Measurements from ENCODE around the gene TBXAS1. TPM values are rescaled to one million over a fixed set of nuclear protein-coding genes. Genes with fewer than 3 reads are reported as not detected.
"Not testable (repeated sequence)": the region's sequence is repeated elsewhere in the genome, so short reads cannot be mapped to it uniquely, and the experiment has no call there.

The TBXAS1 gene
- total RNA-seq, 1 experiment from 2014 or later, result not detected

DNA sequence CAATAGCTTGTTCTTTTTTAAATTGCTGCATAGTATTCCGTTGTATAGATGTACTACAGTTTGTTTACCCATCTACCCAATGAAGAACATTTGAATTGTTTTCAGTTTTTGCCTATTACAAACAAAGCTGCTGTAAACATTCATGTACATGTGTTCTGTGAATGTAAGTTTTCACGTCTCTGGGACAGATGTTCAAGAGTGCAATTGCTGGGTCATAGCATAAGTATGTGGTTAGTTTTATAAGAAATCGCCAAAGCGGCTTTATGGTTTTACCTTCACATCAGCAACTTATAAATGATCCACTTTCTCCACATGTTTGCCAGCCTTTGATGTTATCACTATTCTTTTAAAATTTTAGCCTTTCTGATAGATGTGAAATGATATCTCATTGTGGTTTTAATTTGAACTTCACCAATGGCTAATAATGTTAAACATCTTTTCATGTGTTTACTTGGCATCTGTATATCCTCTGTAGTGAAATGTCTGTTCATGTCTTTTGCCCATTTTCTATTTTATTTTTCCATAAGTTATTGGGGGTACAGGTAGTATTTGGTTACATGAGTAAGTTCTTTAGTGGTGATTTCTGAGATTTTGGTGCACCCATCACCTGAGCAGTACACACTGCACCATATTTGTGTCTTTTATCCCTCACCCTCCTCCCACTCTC, 73.5 kb downstream of the TBXAS1 start:
- DNase-seq (ENCODE audit: low spot score), result no peak
- in situ Hi-C loops (cut with HindIII; ENCODE audit: low sequenced_read_pairs), result no loop called here

GRCh38 chr7:139903103-139903477, 74.0 kb downstream of the TBXAS1 start:
- in situ Hi-C loops (cut with HindIII; ENCODE audit: low sequenced_read_pairs); DNase-seq (ENCODE audit: low spot score): not testable (repeated sequence)

- in situ Hi-C loops (cut with HindIII; ENCODE audit: low sequenced_read_pairs), result no loop called here
- no peak for DNase-seq (ENCODE audit: low spot score)
Observed at GRCh38 chr7:139906879-139907278, 77.8 kb downstream of the TBXAS1 start.

DNA sequence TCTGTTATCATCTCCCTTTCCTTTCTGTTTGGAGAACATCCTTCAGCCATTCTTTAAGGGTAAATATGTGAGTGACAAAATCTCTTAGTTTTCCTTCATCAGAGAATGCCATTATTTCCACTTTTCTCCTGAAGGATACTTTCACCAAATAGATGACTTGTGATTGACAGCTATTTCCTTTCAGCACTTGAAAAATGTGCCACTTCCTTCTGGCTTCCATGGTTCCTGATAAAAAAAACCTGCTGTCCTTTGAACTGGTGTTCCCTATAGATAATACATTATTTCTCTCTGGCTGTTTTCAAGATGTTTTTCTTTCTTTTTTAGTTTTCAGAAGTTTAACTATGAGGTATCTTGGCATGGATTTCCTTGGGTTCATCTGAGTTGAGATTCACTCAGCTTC, 79.7 kb downstream of the TBXAS1 start:
- in situ Hi-C loops (cut with HindIII; ENCODE audit: low sequenced_read_pairs), result no loop called here
- no peak for DNase-seq (ENCODE audit: low spot score)

DNA sequence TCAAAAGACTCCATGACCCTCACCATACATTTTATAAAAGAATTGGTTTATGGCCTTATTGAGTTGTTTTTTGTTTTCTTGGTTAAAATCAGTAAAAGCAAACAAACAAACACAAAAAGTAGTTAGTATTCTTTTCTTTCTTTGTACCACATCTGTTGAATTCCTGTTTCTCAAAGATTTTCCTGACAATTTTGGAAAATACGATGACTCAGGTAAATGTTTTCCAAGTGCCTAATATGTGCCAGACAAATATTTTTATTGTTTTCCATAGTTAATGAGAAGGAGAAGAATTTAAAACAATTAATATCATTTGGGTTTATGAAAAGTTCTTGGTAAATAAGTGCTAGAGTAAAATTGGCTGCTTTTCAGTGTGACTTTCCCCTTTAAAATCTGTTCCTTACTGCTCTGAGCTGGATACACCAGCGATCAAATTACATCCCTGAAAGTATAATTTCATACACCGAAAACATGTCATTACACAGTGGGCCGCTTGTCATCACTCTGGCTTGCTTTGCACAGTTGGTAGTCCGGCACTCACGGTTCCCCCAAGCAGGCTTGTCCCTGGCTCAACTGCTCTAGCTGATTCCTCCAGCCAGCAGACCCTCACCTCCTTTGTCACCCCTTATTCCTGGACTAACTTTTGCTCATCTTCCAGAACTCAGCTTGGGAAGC, 80.5 kb downstream of the TBXAS1 start:
- no peak for DNase-seq (ENCODE audit: low spot score)
- in situ Hi-C loops (cut with HindIII; ENCODE audit: low sequenced_read_pairs), result no loop called here

- in situ Hi-C loops (cut with HindIII; ENCODE audit: low sequenced_read_pairs), result no loop called here
- DNase-seq (ENCODE audit: low spot score), result no peak
Observed at GRCh38 chr7:139913021-139913844, 84.2 kb downstream of the TBXAS1 start.

DNA sequence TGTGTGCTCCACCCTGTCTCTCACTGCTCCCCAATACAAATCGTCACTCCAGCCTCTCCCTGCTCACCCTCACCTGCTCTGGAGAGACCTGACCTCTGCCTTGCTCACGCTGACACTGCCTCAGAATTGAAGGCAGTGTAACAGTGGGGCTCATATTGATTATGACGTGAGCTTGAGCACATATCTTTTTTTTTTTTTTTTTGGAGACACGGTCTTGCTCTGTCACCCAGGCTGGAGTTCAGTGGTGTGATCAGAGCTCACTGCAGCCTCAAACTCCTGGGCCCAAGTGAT, 84.7 kb downstream of the TBXAS1 start:
- DNase-seq (ENCODE audit: low spot score), result no peak
- in situ Hi-C loops (cut with HindIII; ENCODE audit: low sequenced_read_pairs), result no loop called here

- in situ Hi-C loops (cut with HindIII; ENCODE audit: low sequenced_read_pairs), result no loop called here
- DNase-seq (ENCODE audit: low spot score), result no peak
Observed at GRCh38 chr7:139914306-139915267, 85.5 kb downstream of the TBXAS1 start.

GRCh38 chr7:139915268-139915863, 86.3 kb downstream of the TBXAS1 start:
- DNase-seq (ENCODE audit: low spot score), result no peak
- in situ Hi-C loops (cut with HindIII; ENCODE audit: low sequenced_read_pairs), result no loop called here

- DNase-seq (ENCODE audit: low spot score), result no peak
- in situ Hi-C loops (cut with HindIII; ENCODE audit: low sequenced_read_pairs), result no loop called here
Observed at GRCh38 chr7:139915864-139916716, 87.0 kb downstream of the TBXAS1 start.

GRCh38 chr7:139916717-139917395, 87.8 kb downstream of the TBXAS1 start:
- no peak for DNase-seq (ENCODE audit: low spot score)
- in situ Hi-C loops (cut with HindIII; ENCODE audit: low sequenced_read_pairs), result no loop called here

DNA sequence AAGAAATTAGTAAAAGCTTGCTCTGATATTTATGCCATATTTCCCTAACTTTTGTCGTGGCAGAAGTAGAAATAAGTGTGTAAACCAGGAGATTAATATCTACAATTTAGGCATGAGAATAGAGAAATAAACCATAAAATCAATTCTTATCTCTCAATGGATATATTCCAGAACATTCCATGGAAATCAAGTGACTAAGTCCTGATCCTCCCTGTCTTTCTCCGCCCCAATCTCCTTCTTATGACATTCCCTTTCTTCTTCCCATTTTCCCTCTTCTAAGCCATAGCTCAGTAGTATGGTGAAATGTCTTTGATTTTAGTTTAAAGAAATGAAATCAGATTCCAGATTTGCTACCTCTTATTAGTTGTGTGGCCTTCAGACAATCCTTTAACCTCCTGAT, 88.8 kb downstream of the TBXAS1 start:
- DNase-seq (ENCODE audit: low spot score), result no peak
- in situ Hi-C loops (cut with HindIII; ENCODE audit: low sequenced_read_pairs), result no loop called here

GRCh38 chr7:139918480-139918879, 89.4 kb downstream of the TBXAS1 start:
- no peak for DNase-seq (ENCODE audit: low spot score)

DNA sequence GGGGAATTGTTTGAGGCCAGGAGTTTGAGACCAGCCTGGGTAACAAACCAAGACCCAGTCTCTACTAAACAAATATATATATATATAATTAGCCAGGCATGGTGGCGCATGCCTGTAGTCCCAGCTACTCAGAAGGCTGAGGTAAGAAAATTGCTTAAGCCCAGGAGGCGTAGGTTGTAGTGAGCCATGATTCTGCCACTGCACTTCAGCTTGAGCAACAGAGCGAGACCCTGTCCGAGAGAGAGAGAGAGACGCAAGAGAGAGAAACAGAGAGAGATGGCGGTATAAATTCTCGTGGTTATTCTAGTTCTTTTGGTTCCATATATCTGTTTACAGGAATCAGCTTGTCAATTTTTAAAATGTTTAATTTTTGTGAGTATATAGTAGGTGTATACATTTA, 94.0 kb downstream of the TBXAS1 start:
- in situ Hi-C loops (cut with HindIII; ENCODE audit: low sequenced_read_pairs), result no loop called here
- DNase-seq (ENCODE audit: low spot score), result no peak

More at GRCh38 chr7:139918480-139918879, 89.4 kb downstream of the TBXAS1 start:
- in situ Hi-C loops (cut with HindIII; ENCODE audit: low sequenced_read_pairs), result no loop called here

DNA sequence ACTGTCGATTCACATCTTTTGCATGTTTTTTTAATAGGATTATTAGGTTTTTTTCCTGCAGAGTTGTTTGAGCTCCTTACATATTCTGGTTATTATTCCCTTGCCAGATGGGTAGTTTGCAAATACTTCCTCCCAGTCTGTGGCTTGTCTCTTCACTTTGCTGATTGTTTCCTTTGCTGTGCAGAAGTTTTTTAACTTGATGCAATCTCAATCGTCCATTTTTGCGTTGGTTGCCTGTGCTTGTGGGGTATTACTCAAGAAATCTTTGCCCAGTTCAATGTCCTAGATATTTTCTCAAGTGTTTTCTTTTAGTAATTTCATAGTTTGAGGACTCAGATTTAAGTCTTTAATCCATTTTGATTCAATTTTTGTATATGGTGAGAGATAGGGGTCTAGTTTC, 95.4 kb downstream of the TBXAS1 start:
- no peak for DNase-seq (ENCODE audit: low spot score)
- in situ Hi-C loops (cut with HindIII; ENCODE audit: low sequenced_read_pairs), result no loop called here

DNA sequence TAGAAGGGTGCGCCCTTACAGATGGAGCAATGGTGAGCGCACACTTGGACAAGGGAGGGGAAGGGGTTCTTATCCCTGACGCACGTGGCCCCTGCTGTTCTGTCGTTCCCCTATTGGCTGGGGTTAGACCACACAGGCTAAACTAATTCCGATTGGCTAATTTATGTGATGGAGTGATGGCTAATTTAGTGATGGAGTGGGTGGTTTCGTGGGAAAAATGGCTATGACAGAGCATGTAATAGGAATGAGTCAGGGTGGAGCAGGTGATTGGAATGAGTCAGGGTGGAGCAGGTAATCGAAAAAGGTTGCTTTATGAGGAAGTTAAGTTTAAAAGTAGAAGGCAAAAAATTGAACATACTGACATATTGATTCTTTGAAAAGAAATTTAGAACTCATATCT, 100.2 kb downstream of the TBXAS1 start:
- in situ Hi-C loops (cut with HindIII; ENCODE audit: low sequenced_read_pairs); DNase-seq (ENCODE audit: low spot score): not testable (repeated sequence)

DNA sequence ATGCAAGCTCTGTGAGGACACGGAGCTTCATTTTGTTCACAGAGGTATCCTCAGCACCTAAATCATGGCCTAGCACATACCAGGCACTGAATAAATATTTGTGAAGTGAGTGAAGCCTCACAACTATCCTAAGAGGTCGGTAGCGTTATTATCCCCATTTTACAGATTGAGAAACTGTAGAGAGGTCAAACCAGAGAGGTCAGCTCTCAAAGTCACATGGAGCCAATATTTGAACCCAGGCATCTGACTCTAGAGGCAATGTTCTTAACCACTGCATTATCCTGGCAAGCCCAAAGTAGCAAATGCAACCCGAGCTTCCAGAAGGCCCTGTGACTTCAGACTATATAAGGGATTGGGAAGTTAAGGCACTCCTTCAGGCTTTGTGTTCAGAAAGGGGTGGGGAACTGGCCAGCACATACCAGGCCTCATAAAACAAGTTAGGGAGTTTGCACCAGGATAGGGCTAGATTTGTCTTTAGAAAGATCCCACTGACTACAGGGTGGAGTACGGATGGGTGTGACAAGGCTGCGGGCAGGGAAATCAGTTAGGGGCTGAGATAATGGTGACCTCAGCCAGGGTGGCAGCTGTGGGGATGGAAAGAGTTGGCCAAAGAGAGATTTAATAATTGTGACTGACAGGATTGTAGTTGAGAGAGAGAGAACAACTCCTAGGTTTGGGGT, 101.4 kb downstream of the TBXAS1 start:
- DNase-seq (ENCODE audit: low spot score), result no peak
- in situ Hi-C loops (cut with HindIII; ENCODE audit: low sequenced_read_pairs), result no loop called here

Data from G401 (cell line).